IMR-90 (cell line): ENCODE measurements around the gene CDK6. TPM values are rescaled to one million over a fixed set of nuclear protein-coding genes. Genes with fewer than 3 reads are reported as not detected.

Experiments
- ATAC-seq: fragments of 200-7000 bp; cut with Tn5 transposase; 2 replicates; pipeline ENCODE4 v1.9.1; 2020; ENCODE audit warnings: low read depth, mild to moderate bottlenecking, moderate library complexity
- BruUV-seq: library from RNA; stranded (reverse); fragments of 400-500 nt; replicated peaks from 2 replicates; lab custom pipeline; 2021; lab: Mats Ljungman, UMichigan
- CTCF ChIA-PET: fragments of 300-600 bp; formaldehyde crosslinking; extraction: SDS; loops from one replicate; lab custom pipeline; 2021; ENCODE audit warnings: antibody characterized with exemption; lab: Yijun Ruan, JAX
- POLR2A ChIA-PET: fragments of 300-600 bp; sonication (Branson Sonifier 250); formaldehyde crosslinking; loops from one replicate; lab custom pipeline; 2022; ENCODE audit warnings: antibody characterized with exemption; ENCODE audit not compliant: unreplicated experiment; lab: Charles Lee
- DNase-seq: peaks from one replicate; pipeline ENCODE4 v3.0.0; 2013
- H2AFZ ChIP-seq: replicated peaks from 2 replicates; pipeline ENCODE3; 2013; ENCODE audit warnings: low read length, mild to moderate bottlenecking; ENCODE audit not compliant: poor library complexity
- H2AK5ac ChIP-seq: 2 replicates; pipeline ENCODE4 v1.6.1; 2013; ENCODE audit warnings: low read depth, low read length, inconsistent platforms
- H2AK9ac ChIP-seq: replicated peaks from 2 replicates; pipeline ENCODE3; 2013; ENCODE audit warnings: mild to moderate bottlenecking, low read depth, low read length, moderate library complexity; ENCODE audit not compliant: poor library complexity
- H2BK120ac ChIP-seq: 2 replicates; pipeline ENCODE4 v1.6.1; 2013; ENCODE audit warnings: low read depth, low read length, inconsistent platforms
- H2BK15ac ChIP-seq: 3 replicates; pipeline ENCODE4 v1.6.1; 2013; ENCODE audit warnings: low read depth, low read length, inconsistent platforms
- H2BK20ac ChIP-seq: 2 replicates; pipeline ENCODE4 v1.6.1; 2013; ENCODE audit warnings: low read depth, mild to moderate bottlenecking, inconsistent platforms, low read length, moderate library complexity
- H2BK5ac ChIP-seq: 2 replicates; pipeline ENCODE4 v1.6.1; 2013; ENCODE audit warnings: mild to moderate bottlenecking, low read depth, low read length, inconsistent platforms; ENCODE audit not compliant: poor library complexity, severe bottlenecking
- H3K14ac ChIP-seq: replicated peaks from 2 replicates; pipeline ENCODE4 v1.6.1; 2013; ENCODE audit warnings: low read depth, low read length, inconsistent platforms
- H3K18ac ChIP-seq: 2 replicates; pipeline ENCODE4 v1.6.1; 2013; ENCODE audit warnings: low read depth, low read length, control low read depth
- H3K23ac ChIP-seq: 2 replicates; pipeline ENCODE4 v1.6.1; 2013; ENCODE audit warnings: low read depth, low read length, inconsistent platforms
- H3K27ac ChIP-seq: 2 replicates; pipeline ENCODE4 v1.5.1; 2013; ENCODE audit warnings: mild to moderate bottlenecking, control low read depth, low read length; ENCODE audit not compliant: insufficient read depth
- H3K27me3 ChIP-seq: 2 replicates; pipeline ENCODE4 v1.6.1; 2013; ENCODE audit warnings: low read length; ENCODE audit not compliant: control insufficient read depth, insufficient read depth
- H3K36me3 ChIP-seq: 2 replicates; pipeline ENCODE4 v1.6.1; 2013; ENCODE audit warnings: low read length, mixed read lengths; ENCODE audit not compliant: control insufficient read depth, insufficient read depth
- H3K4ac ChIP-seq: 2 replicates; pipeline ENCODE4 v1.6.1; 2013; ENCODE audit warnings: low read depth, low read length, inconsistent platforms
- H3K4me1 ChIP-seq: 2 replicates; pipeline ENCODE4 v1.6.1; 2013; ENCODE audit warnings: low read length, mixed read lengths; ENCODE audit not compliant: control insufficient read depth, insufficient read depth
- H3K4me2 ChIP-seq: 2 replicates; pipeline ENCODE4 v1.6.1; 2013; ENCODE audit warnings: low read depth, mild to moderate bottlenecking, control low read depth, low read length, moderate library complexity
- H3K4me3 ChIP-seq: 2 replicates; pipeline ENCODE4 v1.5.1; 2013; ENCODE audit warnings: low read depth, mild to moderate bottlenecking, control low read depth, low read length, moderate library complexity; ENCODE audit not compliant: insufficient read depth
- H3K56ac ChIP-seq: 2 replicates; pipeline ENCODE4 v1.6.1; 2013; ENCODE audit warnings: low read length, inconsistent platforms; ENCODE audit not compliant: insufficient read depth; ENCODE audit errors: extremely low read depth
- H3K79me1 ChIP-seq, 2 experiments: 2 replicates each; pipeline ENCODE4 v1.6.1; 2013; ENCODE audit warnings: low read length in 2 of 2, inconsistent platforms in 1 of 2, low read depth in 1 of 2
- H3K9ac ChIP-seq: 2 replicates; pipeline ENCODE4 v1.6.1; 2013; ENCODE audit warnings: low read depth, low read length, control low read depth
- H3K9me1 ChIP-seq: 2 replicates; pipeline ENCODE4 v1.6.1; 2013; ENCODE audit warnings: low read length, inconsistent platforms; ENCODE audit not compliant: insufficient read depth
- H3K9me3 ChIP-seq: 2 replicates; pipeline ENCODE4 v1.6.1; 2013; ENCODE audit warnings: low read length; ENCODE audit not compliant: control insufficient read depth, insufficient read depth
- H4K20me1 ChIP-seq: 2 replicates; pipeline ENCODE4 v1.6.1; 2013; ENCODE audit warnings: low read length, inconsistent platforms; ENCODE audit not compliant: insufficient read depth
- H4K5ac ChIP-seq: 2 replicates; pipeline ENCODE4 v1.6.1; 2013; ENCODE audit warnings: mild to moderate bottlenecking, low read depth, low read length, control low read depth
- H4K8ac ChIP-seq, 2 experiments: 2 replicates each; pipeline ENCODE4 v1.6.1; 2013; ENCODE audit warnings: low read depth in 2 of 2, low read length in 2 of 2, control low read depth in 1 of 2, inconsistent platforms in 1 of 2
- H4K91ac ChIP-seq: 2 replicates; pipeline ENCODE4 v1.6.1; 2013; ENCODE audit warnings: low read depth, low read length, inconsistent platforms; ENCODE audit not compliant: insufficient read depth
- BHLHE40 ChIP-seq: fragments of 150-350 bp; IDR thresholded peaks from 2 replicates; pipeline ENCODE4 v1.6.1; 2016; ENCODE audit warnings: mild to moderate bottlenecking, low read depth, low read length
- CEBPB ChIP-seq: IDR thresholded peaks from 2 replicates; pipeline ENCODE4 v1.6.1; 2012; ENCODE audit warnings: low read depth, low read length, improper control_type of control experiment
- CHD1 ChIP-seq: IDR thresholded peaks from 2 replicates; pipeline ENCODE4 v1.6.1; 2012; ENCODE audit warnings: low read depth, low read length, improper control_type of control experiment
- CTCF ChIP-seq: conservative IDR thresholded peaks from 2 replicates; pipeline ENCODE4 v1.5.1; 2012; ENCODE audit warnings: mild to moderate bottlenecking, low read depth, low read length, improper control_type of control experiment
- ELK1 ChIP-seq: fragments of 150-350 bp; IDR thresholded peaks from 2 replicates; pipeline ENCODE4 v1.6.1; 2016; ENCODE audit warnings: low read depth, mild to moderate bottlenecking, low read length, moderate library complexity, borderline replicate concordance
- MAFK ChIP-seq: IDR thresholded peaks from 2 replicates; pipeline ENCODE4 v1.6.1; 2012; ENCODE audit warnings: low read depth, low read length, improper control_type of control experiment
- MAZ ChIP-seq: IDR thresholded peaks from 2 replicates; pipeline ENCODE4 v1.6.1; 2012; ENCODE audit warnings: low read depth, mild to moderate bottlenecking, low read length, improper control_type of control experiment, moderate library complexity, borderline replicate concordance
- POLR2A ChIP-seq: IDR thresholded peaks from 2 replicates; pipeline ENCODE4 v1.6.1; 2012; ENCODE audit warnings: mild to moderate bottlenecking, low read depth, low read length
- RAD21 ChIP-seq: IDR thresholded peaks from 2 replicates; pipeline ENCODE4 v1.6.1; 2012; ENCODE audit warnings: low read length, improper control_type of control experiment
- RCOR1 ChIP-seq: IDR thresholded peaks from 2 replicates; pipeline ENCODE4 v1.6.1; 2012; ENCODE audit warnings: mild to moderate bottlenecking, low read length, improper control_type of control experiment; ENCODE audit not compliant: insufficient replicate concordance
- RFX5 ChIP-seq: IDR thresholded peaks from 2 replicates; pipeline ENCODE4 v1.8.0; 2012; ENCODE audit warnings: low read depth, mild to moderate bottlenecking, low read length, moderate library complexity
- SMC3 ChIP-seq: fragments of 150-350 bp; IDR thresholded peaks from 2 replicates; pipeline ENCODE4 v1.6.1; 2016; ENCODE audit warnings: low read depth, mild to moderate bottlenecking, antibody characterized with exemption, low read length, moderate library complexity
- USF2 ChIP-seq: fragments of 150-350 bp; IDR thresholded peaks from 2 replicates; pipeline ENCODE4 v1.6.1; 2017; ENCODE audit warnings: mild to moderate bottlenecking, antibody characterized with exemption, low read length, low read depth
- WGBS, 2 experiments: methylation state at CpG; one replicate each; pipeline versions ENCODE4 v1.1.5 to v1.1.7; 2013; ENCODE audit warnings: missing lambda C conversion rate in 2 of 2; ENCODE audit not compliant: insufficient read length in 1 of 2; ENCODE audit errors: extremely low coverage in 2 of 2; 5-methylcytosine and 5-hydroxymethylcytosine counted together
- dilution Hi-C: fragments of 300-500 bp; cut with HindIII; formaldehyde crosslinking; loops from one replicate; pipeline ENCODE4 v1.14.3; 2018; ENCODE audit warnings: low sequenced_read_pairs; ENCODE audit not compliant: unreplicated experiment
- in situ Hi-C: fragments of 300-500 bp; cut with MboI; formaldehyde crosslinking; loops from 3 replicates; pipeline ENCODE4 v1.14.3; 2019; ENCODE audit warnings: low sequenced_read_pairs, inconsistent platforms, mixed read lengths
- intact Hi-C: fragments of 100-400 bp; cut with micrococcal nuclease; formaldehyde crosslinking; loops from 2 replicates; pipeline ENCODE4 v1.10.0; 2022
- polyA plus RNA-seq, 3 experiments: library from polyadenylated mRNA; depleted of rRNA; stranded (reverse); fragments of >200 nt; gene quantifications; 2 replicates each; pipeline ENCODE4 v1.2.3, GENCODE V29; 2012; ENCODE audit warnings: low replicate concordance in 1 of 3
- total RNA-seq: library from RNA; depleted of rRNA; stranded (reverse); fragments of >200 nt; gene quantifications from 2 replicates; pipeline ENCODE4 v1.2.3, GENCODE V29; 2012

The CDK6 gene
- total and polyA plus RNA-seq, 2 of the 4 experiments (the other 2 are of a cell fraction) = 21.5 to 195 TPM

GRCh38 chr7:92714280-92714679 lies 122.1 kb downstream of the CDK6 start:
- no TSS peak for BruUV-seq
- peaks cover 10% of the 10 kb centered on the region for H3K4me1 ChIP-seq
- H2BK20ac ChIP-seq = no peak overlapping the region
- no peak overlapping the region for H4K91ac ChIP-seq
- H3K23ac ChIP-seq = peak overlapping the region; percentile 74; the same call in 1 of the 2 replicates
- peaks cover 16% of the 10 kb centered on the region for H3K36me3 ChIP-seq
- TF ChIP-seq MAZ = no peak
- TF ChIP-seq RCOR1 = no peak
- TF ChIP-seq CTCF = no peak
- TF ChIP-seq USF2 = no peak
- no peak for TF ChIP-seq CEBPB
- no peak for TF ChIP-seq RFX5
- no peak for TF ChIP-seq POLR2A
- no peak for TF ChIP-seq RAD21
- no peak for TF ChIP-seq BHLHE40
- TF ChIP-seq ELK1 = no peak
- no peak for TF ChIP-seq CHD1
- TF ChIP-seq SMC3 = no peak
- no peak for TF ChIP-seq MAFK
- no peak overlapping the region for H3K4me3 ChIP-seq
- no peak overlapping the region for H3K9ac ChIP-seq
- 100% methylated on average over 1 of the region's 3 CpGs; no CpG with 5 or more reads in 1 of the 2 experiments for WGBS, 2 experiments
- no peaks in the 10 kb centered on the region for H3K9me3 ChIP-seq
- H2BK120ac ChIP-seq = no peak overlapping the region
- H2BK15ac ChIP-seq = no peak overlapping the region; the same call in 2 of the 3 replicates
- H2BK5ac ChIP-seq = peak overlapping the region; percentile 17
- ChIA-PET CTCF (no interaction called here), POLR2A (no interaction called here)
- peak overlapping the region; percentile 5; the same call in 1 of the 2 replicates for H3K4ac ChIP-seq
- no peak overlapping the region for H4K5ac ChIP-seq
- peak overlapping the region; percentile 29; the same call in 1 of the 2 replicates for H2AK5ac ChIP-seq
- peak overlapping the region; percentile 52 for H3K14ac ChIP-seq
- H3K4me2 ChIP-seq = no peak overlapping the region
- no peak overlapping the region for H2AFZ ChIP-seq
- peak overlapping the region; percentile 28; the same call in 1 of the 2 replicates for H3K18ac ChIP-seq
- peaks cover 28% of the 10 kb centered on the region for H3K9me1 ChIP-seq
- H3K27ac ChIP-seq = no peak overlapping the region
- in situ Hi-C loops (no loop called here), dilution Hi-C loops (no loop called here), intact Hi-C loops (no loop called here)
- no peaks in the 10 kb centered on the region for H3K27me3 ChIP-seq
- H3K79me1 ChIP-seq = peaks cover 52 to 72% of the 10 kb centered on the region in 2 experiments
- ATAC-seq (no peak), DNase-seq (no peak)
- H3K56ac ChIP-seq = no peak overlapping the region
- H4K8ac ChIP-seq = peak overlapping the region in 1 of 2 experiments; percentile 51; a peak in 2 of 4 replicates
- H2AK9ac ChIP-seq = no peak overlapping the region
- peaks cover 14% of the 10 kb centered on the region; the same call in 1 of the 2 replicates for H4K20me1 ChIP-seq
